HG03097 (cell line): ENCODE measurements around the gene SBK1.
A peak's percentile ranks its signal among the peaks of the same experiment; 100 is the strongest.
"Not testable (repeated sequence)": the region's sequence is repeated elsewhere in the genome, so short reads cannot be mapped to it uniquely, and the experiment has no call there.

ENCODE experiments used
- ATAC-seq: cut with Tn5 transposase; IDR thresholded peaks from one replicate; pipeline ENCODE4 v1.9.1; 2021; ENCODE audit not compliant: unreplicated experiment, low FRiP score

SBK1 gene

DNA sequence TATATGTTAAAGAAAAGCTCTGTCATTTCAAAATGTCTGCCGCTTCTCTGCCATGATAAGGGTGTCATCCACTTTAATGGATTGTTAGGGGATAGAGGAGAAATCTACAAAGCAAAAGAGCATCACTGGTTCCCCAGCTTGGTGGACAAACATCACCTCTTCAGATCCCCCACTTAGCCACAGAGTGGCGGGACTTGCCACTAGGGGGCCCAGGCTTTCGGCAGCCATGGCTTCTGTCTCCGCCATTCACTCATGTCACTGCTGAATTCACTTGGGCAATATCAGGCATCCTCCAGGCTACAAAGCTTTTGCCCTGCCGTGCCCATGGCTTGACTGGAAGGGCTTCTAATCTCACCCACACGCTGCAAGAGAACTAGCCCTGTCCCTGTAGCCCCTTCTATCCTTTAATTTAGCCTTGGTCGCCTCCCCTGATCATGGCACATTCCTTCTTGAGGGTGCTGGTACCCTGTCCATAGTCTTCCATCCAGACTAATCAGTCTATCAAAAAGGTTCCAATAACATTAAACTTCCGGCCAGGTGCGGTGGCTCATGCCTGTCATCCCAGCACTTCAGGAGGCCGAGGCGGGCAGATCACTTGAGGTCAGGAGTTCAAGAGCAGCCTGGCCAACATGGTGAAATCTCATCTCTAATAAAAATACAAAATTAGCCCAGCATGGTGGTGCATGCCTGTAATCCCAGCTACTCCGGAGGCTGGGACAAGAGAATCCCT, 34.7 kb downstream of the SBK1 start:
- no peak for ATAC-seq

DNA sequence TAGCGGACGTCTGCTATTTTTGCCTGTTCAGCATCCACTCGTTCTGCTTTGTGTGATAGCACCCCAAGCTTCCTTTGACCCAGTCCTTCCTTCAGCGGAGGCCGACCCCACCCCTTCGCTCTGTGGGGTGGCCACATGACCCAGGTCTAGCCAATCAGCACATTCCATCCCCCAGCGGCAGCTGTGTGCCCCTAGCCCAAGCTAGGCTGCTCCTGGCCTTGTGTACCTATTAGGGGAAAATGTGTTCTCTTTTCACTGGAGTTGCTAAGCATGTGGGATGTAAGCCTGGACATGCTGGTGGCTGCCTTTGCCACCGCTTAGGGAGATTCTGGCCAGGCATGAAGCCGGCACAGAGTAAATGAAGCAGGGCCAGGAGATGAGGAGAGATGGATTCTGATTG, 37.9 kb downstream of the SBK1 start:
- not testable (repeated sequence) for ATAC-seq

DNA sequence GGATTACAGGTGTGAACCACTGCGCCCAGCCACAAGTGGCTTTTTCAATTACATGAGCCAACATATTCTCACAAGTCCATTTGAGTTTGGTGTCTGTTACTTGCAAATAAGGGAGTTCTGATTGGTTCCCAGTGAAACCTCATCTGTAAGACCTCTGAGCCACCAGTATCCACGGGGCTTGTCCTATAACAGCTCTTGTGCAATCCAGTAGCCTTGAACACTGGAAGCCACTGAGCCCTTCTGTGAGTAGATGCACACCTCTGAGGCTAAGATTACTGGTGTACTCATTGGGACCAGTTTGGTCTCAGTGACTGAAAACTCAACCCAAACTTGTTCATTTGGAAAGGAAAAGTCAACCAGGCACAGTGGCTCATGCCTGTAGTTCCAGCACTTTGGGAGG, 38.7 kb downstream of the SBK1 start:
- ATAC-seq: not testable (repeated sequence)

DNA sequence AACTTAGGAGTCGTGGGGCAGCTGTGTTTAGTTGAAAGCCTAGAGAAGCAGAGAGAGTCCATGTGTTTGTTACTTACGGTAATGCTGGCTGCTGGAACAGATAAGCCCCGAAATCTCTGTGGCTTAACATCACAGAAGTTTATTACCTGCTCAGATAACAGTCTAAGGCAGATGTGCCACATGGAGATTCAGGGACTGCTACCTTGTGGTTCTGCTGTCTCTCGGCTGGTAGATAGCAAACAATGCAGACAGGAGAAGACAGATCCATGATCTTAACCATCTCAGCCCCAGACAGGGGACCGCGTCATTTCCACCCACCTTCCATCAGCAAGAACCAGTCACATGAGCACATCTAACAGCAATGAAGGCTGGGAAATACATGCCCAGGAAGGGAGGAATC, 40.3 kb downstream of the SBK1 start:
- not testable (repeated sequence) for ATAC-seq

DNA sequence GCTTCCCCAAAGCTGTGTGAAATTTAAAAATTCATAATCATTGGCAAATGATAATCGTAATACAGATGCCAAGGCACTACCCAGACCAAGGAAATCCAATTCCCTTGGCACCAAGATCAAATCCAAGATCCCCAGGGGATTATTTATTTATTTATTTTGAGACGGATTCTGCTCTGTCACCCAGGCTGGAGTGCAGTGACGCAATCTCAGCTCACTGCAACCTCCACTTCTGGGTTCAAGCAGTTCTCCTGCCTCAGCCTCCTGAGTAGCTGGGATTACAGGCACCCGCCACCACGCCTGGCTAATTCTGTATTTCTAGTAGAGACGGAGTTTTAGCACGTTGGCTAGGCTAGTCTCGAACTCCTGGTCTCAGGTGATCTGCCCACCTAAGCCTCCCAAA, 43.4 kb downstream of the SBK1 start:
- ATAC-seq: not testable (repeated sequence)

DNA sequence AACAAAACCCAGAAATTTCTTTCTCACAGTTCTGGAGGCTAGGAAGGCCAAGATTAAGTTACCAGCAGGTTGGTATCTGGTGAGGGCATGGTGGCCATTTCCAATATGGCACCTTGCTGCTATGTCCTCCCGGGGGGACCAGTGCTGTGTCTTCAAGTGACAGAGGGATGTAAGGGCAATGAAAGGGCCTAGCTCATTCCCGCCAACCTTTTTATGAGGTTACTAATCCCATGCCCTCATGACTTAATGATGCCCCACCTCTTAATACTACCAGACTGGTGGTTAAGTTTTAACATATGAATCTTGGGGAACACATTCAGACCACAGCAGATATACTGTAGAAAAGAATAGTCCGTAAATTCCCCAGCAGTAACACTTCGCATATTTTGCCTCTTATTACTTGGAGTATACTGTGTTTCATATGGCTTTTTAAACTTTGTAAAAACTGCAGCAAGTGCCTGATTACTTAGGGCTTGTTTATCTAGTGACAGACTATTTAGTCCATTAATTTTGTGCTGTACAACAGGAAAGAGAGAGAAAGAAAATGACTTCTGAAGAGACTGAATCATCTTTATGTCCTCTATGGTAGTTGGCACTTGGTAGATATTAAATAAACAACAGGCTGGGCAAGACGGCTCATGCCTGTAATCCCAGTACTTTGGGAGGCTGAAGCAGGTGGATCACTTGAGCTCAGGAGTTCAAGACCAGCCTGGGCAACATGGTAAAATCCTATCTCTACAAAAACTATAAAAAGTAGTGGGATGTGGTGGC, 44.8 kb downstream of the SBK1 start:
- not testable (repeated sequence) for ATAC-seq

DNA sequence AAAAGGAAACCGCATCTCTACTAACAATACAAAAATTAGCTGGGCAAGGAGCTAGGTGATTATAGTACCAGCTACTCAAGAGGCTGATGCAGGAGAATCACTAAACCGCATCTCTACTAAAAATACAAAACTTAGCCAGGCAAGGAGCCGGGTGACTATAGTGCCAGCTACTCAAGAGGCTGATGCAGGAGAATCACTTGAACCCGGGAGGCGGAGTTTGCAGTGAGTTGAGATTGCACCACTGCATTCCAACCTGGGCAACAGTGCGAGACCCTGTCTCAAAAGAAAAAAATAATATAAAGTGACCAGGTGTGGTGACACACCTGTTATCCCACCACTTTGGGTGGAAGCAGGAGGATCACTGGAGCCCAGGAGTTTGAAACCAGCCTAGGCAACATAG, 45.9 kb downstream of the SBK1 start:
- not testable (repeated sequence) for ATAC-seq

DNA sequence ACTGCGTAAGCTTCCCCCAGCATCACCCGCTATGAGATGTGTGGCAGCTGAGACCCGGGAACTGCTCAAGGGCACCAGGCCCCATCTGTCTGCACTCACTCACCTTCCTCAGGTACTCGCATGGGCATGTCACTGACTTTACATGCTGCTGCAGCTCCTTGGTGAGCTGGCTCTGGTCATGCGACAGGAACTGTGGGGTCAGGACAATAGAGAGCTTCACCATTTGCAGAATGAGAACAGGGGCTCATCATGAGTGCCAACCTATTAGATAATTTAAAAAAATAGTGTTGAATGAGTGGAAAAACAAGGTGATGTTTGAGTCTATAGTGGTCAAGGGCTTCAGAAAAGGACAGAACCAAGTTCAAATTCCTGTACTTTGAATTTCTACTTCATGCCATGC, 70.3 kb downstream of the SBK1 start:
- ATAC-seq: not testable (repeated sequence)

DNA sequence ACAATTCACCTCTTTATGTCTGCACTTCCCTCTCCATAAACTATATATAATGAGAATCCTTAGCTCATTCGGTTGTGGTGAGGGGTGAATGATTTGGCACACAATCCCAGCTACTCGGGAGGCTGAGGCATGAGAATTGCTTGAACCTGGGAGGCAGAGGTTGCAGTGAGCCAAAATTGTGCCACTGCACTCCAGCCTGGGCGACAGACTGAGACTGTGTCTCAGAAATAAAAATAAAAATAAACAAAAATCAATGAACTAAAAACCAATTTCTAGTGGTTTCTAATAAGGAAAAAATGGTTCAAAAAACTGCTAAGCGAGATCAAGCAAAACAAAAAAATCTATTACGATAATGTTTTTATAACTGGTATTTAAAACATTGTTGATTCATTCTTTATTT, 71.1 kb downstream of the SBK1 start, which contains the start of gene NPIPB6:
Gene NPIPB6 (minus strand): TSS at position 101 of the 400 bp plus-strand sequence. CDS start 686 bp downstream, outside the sequence.
- ATAC-seq: not testable (repeated sequence)

DNA sequence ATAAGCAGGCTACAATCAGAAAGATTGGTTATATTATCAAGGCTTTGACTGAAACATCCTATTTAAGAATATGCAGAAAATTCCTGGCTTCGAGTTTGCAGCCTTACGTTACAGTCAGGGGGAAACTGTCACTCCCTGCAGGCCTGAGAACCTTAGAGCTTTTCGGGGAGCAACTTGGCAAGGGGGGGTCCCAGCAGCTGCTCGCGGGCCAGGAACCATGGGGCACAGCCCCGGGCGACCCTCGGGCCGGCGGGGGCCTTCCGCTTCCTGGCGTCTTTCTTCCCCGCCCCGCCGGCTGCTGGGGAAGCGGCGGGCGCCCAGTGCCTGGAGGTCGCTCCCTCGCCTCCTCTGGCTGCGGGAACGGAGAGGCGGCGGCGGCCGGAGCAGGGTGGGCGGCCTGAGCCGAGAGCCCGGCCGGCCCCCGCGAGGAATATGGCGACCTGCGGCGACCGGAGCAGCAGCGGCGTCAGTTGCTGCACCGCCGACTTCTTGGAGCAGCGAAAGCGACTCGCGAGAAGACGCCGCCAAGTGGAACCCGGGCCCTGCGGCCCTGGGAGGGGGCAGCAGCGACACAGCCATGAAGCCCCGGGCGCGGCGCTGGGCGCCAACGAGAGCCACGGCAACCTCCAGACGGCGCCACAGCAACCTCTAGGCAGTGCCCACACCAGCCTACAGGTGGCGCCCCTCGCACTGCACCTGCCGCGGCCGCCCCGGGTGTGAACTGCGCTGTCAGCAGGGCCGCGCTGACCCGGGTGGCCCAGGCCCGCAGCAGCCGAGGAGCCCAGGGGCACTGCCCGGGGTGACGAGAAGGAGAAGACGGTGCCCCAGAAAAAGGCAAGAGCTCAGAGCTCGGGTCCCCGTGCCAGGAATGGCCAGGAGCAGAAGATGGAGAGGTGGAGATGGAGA, 72.2 kb downstream of the SBK1 start:
- peak; percentile 90 for ATAC-seq

DNA sequence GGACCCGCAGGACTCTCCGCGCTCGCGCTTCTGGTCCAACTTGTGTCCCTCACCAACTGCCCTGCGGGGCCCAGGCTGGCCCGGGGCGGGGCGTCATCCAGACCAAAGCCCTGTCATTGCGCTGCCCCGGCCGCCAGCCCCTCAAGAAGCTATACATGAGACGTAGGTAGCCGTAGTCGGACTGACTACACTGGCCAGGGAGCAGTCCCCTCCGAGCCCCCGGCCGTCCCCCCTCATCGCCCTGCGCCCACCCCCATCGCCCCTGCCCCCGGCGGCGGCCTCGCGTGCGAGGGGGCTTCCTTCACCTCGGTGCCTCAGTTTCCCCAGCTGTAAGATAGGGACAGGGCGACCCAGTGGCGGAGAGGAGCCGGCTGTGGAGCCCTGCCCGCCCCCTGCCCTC, 75.6 kb downstream of the SBK1 start:
- not testable (repeated sequence) for ATAC-seq
